ENCODE data around the gene MSMP.

The MSMP gene

DNA sequence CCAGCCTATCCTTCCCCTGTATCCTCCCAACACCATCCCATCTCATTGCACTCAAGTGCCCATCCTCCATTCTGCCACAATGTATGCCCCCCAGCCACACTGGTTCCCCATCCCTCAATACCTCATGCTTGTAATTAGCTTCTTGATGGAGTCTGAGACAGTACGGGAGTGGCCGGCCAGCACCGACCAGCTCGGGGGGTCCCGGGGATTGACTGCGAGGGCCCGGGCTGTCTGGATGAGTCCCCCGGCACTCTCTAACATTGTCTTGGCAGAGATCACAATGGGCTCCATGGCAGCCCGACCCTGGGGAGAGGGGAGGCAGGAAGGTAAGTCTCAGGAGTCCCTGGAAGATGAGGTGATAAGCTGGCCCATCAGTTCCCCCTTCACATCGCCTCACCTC lies 47.1 kb downstream of the MSMP start:
- no peak overlapping the region for H3K27ac ChIP-seq
- TF ChIP-seq FOXP2 (optimal IDR thresholded peaks at IDR 0.05; ENCODE audit: control extremely low read depth, extremely low read length, insufficient read depth) (no peak), EZH2 (IDR thresholded peaks at IDR 0.05) (no peak)
- no peak overlapping the region for H3K9ac ChIP-seq (ENCODE audit: insufficient read length)
- peaks cover 87% of the 10 kb centered on the region for H3K36me3 ChIP-seq (ENCODE audit: insufficient read depth, low read length)
- no peak overlapping the region for H3K4me3 ChIP-seq
- no peaks in the 10 kb centered on the region for H3K9me3 ChIP-seq (ENCODE audit: low read depth, low read length)
- DNase-seq (ENCODE audit: low read depth, low spot score), result no peak

DNA sequence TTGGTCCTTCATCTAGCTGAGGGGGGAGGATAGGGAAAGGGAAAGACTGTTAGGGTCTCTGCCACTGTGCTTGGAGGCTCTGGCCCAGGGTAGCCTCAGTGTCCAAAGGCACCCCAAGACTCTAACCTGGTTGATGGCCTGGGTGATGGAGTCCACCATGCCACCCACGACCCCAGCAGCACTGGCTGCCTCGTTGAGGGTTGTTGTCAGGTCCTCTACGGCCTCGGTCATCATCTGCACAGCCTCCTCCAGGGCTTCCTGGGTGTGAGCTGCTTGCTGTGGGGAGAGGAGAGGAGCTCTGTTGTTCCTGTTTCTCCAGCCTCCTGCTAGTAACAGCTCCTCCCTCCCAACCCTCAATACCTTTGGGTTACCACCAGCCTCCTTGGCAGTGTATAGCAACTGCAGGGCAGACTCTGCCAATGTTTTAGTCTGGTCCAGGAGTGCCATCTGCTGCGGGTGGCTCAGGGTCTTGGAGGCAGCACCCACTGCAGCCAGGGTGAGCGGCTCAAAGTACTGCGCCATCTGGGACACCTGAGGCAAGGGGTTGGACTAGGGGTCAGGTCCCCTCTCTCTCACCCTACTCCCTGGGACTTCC lies 48.1 kb downstream of the MSMP start:
- no peak overlapping the region for H3K4me3 ChIP-seq
- H3K9ac ChIP-seq (ENCODE audit: insufficient read length), result no peak overlapping the region
- H3K27ac ChIP-seq, result no peak overlapping the region
- TF ChIP-seq EZH2 (IDR thresholded peaks at IDR 0.05), result no peak
- TF ChIP-seq FOXP2 (optimal IDR thresholded peaks at IDR 0.05; ENCODE audit: control extremely low read depth, extremely low read length, insufficient read depth), result no peak
- TF ChIP-seq POLR2AphosphoS5 (IDR thresholded peaks at IDR 0.05; ENCODE audit: borderline replicate concordance, low read depth, low read length), result no peak
- no peaks in the 10 kb centered on the region for H3K9me3 ChIP-seq (ENCODE audit: low read depth, low read length)
- DNase-seq (ENCODE audit: low read depth, low spot score), result no peak
- peaks cover 86% of the 10 kb centered on the region for H3K36me3 ChIP-seq (ENCODE audit: insufficient read depth, low read length)

DNA sequence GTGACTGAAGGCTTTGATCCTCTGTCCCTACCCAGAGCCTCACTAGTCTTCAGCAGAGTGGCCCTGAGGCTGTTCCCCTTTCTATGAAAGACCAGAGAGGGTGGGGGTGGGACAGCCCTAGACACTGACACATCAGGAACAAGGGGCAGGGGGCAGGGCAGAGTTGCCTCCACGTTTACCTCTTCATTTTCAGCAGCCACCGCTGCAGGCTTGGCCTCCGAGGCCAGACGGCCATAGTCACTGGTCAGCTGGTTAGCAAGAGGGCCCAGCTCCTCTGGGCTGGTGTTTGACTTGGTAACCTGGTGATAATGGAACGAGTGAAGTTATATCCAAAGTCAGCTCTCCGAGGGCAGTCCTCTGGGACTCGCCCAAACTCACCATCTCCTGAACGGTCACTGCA lies 48.7 kb downstream of the MSMP start:
- no peak overlapping the region for H3K9ac ChIP-seq (ENCODE audit: insufficient read length)
- DNase-seq (ENCODE audit: low read depth, low spot score), result no peak
- H3K27ac ChIP-seq, result no peak overlapping the region
- no peaks in the 10 kb centered on the region for H3K9me3 ChIP-seq (ENCODE audit: low read depth, low read length)
- TF ChIP-seq POLR2AphosphoS5 (IDR thresholded peaks at IDR 0.05; ENCODE audit: borderline replicate concordance, low read depth, low read length), result no peak
- peaks cover 86% of the 10 kb centered on the region for H3K36me3 ChIP-seq (ENCODE audit: insufficient read depth, low read length)
- H3K4me3 ChIP-seq, result no peak overlapping the region

DNA sequence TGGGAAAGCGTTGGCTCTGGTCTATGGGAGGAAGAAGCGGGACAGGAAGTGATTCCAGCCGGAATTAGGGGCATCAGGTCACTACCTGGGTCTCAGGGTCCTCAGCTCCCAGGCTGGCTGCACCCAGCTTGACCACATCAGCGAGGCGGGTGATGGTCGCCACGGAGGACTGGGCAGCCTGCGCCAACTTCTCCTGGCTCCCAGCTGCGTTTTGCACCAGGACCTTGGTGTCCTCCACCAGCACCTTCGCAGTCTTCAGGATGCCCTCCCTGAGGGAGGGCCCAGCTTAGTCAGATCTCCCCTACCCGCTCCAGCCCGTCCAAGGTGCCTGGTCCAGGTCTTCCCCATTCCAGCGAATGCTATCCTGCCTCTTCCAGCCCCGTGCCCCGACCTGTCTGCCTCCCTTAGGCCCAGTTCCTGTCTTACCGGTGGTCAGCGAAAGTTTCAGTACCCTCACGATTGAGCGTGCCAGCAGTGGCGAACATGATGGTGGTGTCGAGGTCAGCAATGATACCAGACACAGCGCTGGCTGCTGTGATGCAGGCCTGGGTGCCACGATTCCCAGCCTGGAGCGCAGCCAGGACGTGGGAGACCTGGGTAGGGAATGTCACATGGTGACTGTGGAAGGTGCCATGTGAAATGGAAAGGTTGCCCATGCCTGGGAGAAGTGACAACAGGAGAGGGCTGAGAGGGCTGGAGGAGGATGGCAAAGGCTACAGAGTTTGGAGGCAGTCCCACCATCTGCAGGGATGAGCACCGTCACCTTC lies 50.0 kb downstream of the MSMP start:
- no peaks in the 10 kb centered on the region for H3K9me3 ChIP-seq (ENCODE audit: low read depth, low read length)
- DNase-seq (ENCODE audit: low read depth, low spot score), result no peak
- no peak overlapping the region for H3K9ac ChIP-seq (ENCODE audit: insufficient read length)
- H3K27ac ChIP-seq, result no peak overlapping the region
- peaks cover 96% of the 10 kb centered on the region for H3K36me3 ChIP-seq (ENCODE audit: insufficient read depth, low read length)
- no peak overlapping the region for H3K4me3 ChIP-seq
- no peak for TF ChIP-seq FOXP2 (optimal IDR thresholded peaks at IDR 0.05; ENCODE audit: control extremely low read depth, extremely low read length, insufficient read depth)

All from SK-N-MC (cell line).